ENCODE data around the gene VWA5B2.

DNA sequence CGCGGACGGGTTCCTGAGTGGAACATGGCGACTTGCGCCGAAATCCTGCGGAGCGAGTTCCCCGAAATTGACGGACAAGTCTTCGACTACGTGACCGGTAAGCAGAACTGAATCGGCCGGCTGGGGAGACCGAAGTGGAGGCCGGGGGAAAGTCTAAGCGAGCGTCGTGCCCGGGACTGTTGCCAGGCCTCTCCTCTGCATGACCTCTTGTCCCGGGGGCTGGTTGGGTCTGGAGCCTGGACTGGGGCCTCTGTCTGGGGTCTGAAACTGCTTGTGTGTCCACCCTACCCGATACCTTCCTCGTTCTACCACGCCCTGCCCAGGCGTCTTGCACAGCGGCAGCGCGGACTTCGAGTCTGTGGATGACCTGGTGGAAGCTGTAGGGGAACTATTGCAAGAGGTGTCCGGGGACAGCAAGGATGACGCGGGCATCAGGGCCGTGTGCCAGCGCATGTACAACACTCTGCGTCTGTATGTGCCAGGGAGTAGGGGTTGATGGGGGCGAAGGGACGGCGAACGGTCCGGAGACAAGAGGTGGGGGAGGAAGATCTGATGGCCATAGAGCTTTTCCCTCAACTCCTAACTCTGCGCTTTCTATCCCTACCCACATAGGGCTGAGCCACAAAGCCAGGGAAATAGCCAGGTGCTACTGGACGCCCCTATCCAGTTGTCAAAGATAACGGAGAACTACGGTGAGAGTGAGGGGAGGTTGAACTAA, 43.0 kb upstream of the VWA5B2 start, which contains the start of gene ABCF3:
- TF ChIP-seq, protein P1, sequence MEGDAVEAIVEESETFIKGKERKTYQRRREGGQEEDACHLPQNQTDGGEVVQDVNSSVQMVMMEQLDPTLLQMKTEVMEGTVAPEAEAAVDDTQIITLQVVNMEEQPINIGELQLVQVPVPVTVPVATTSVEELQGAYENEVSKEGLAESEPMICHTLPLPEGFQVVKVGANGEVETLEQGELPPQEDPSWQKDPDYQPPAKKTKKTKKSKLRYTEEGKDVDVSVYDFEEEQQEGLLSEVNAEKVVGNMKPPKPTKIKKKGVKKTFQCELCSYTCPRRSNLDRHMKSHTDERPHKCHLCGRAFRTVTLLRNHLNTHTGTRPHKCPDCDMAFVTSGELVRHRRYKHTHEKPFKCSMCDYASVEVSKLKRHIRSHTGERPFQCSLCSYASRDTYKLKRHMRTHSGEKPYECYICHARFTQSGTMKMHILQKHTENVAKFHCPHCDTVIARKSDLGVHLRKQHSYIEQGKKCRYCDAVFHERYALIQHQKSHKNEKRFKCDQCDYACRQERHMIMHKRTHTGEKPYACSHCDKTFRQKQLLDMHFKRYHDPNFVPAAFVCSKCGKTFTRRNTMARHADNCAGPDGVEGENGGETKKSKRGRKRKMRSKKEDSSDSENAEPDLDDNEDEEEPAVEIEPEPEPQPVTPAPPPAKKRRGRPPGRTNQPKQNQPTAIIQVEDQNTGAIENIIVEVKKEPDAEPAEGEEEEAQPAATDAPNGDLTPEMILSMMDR (IDR thresholded peaks at IDR 0.05; ENCODE audit: low read length), result no peak
- TF ChIP-seq EZH2 (IDR thresholded peaks at IDR 0.05; ENCODE audit: borderline replicate concordance, low read length), result no peak
